HG02840 (cell line): ENCODE measurements around the gene ELAPOR1.
A peak's percentile ranks its signal among the peaks of the same experiment; 100 is the strongest.

ENCODE experiments used
- ATAC-seq: cut with Tn5 transposase; IDR thresholded peaks from one replicate; pipeline ENCODE4 v1.9.1; 2021; ENCODE audit warnings: mild to moderate bottlenecking, moderate library complexity, moderate number of reproducible peaks; ENCODE audit not compliant: unreplicated experiment, low FRiP score

Gene ELAPOR1

DNA sequence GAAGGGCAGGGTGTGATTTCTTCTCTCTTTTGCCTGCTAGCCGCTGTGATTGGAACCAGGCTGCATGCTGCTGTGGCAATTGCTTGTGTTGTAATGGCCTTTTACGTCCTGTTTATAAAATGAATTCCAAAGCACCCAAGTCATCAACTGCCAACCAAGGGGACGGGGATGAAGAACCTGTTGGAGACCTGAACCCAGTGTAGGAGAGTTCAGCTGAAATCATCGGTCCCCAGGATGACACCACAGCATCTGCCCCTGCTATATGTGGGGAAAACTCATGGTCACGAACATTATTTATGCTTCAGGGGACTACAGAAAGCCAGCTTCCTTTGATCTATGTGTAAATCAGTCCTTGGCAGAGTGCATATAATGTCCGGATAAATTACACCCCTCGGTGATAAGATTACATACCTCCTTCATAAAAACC lies 19.5 kb upstream of the ELAPOR1 start:
- ATAC-seq: no peak

DNA sequence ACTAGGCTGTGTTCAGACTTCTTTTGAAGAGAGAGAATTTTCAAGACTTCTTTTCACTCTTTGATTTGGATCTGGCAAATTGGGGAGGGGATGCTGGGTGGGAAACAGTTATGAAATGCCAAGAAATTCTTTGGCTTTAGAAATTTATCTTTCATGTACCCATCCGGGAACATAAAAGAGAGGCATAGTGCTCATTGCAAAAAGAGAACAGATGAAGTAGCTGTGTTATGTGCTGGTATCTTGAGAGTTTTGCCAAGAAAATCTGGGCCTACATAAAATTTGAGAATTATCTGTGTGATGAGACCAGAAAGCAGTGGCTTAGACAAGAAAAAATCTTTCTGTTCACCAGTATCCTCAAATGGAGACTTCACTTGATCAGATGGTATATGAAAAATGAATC lies 19.0 kb upstream of the ELAPOR1 start:
- ATAC-seq: no peak

DNA sequence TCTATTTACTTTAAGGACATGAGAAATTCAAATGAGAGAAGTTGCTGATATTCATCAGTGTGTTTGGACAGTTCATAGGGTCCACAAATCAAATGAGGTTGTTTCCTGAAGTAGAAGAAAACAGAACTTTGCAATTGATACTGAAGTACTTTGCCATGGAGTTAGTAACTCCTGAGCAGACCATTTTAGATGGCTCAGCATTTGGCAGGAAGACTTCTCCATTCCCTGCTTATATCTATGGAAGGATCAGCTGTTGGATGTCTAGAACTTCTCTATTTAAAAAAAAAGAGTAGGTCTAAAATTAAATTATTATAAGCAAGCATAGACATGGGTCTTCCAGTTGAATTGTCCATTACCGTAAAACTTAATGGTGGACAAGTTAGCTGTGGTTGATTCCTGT lies 18.3 kb upstream of the ELAPOR1 start:
- ATAC-seq: no peak

- ATAC-seq: no peak
Observed at GRCh38 chr1:109096120-109096519, 17.8 kb upstream of the ELAPOR1 start.

- ATAC-seq: peak; percentile 88
Observed at GRCh38 chr1:109099938-109100773, 13.8 kb upstream of the ELAPOR1 start.

GRCh38 chr1:109104364-109105151 lies 9.4 kb upstream of the ELAPOR1 start:
- no peak for ATAC-seq

- no peak for ATAC-seq
Observed at GRCh38 chr1:109105881-109106280, 8.0 kb upstream of the ELAPOR1 start.

GRCh38 chr1:109107785-109108184 lies 6.1 kb upstream of the ELAPOR1 start:
- ATAC-seq: no peak

GRCh38 chr1:109109906-109110305 lies 4.0 kb upstream of the ELAPOR1 start:
- ATAC-seq: no peak

DNA sequence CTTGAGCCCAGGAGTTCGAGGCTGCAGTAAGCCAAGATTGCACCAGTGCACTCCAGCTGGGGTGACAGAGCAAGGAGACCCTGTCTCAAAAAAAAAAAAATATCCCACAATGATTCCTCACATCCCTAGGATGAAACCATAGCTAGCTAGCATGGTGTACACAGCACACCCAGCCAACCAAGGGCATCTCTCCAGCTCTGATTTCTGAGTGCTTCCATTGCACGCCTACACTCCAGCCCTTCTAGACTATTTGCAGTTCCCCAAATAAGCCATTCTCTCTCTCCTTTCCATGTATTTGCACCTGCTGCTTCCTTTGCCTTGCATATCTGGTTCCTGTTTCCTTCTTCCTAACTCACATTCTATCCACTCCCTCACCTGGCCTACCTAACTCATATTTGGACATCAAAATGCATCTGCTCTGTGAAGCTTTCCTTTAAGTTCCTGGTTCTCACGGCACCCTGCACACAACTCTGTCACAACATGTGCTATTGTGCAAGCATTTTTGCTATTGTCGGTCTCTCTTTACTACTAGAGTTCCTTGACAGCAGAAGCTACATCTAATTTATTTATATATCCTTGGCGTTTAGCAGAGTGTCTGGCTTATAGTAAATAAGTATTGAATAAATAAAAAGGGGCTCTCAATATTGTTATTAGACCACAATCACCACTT lies 2.4 kb upstream of the ELAPOR1 start:
- ATAC-seq: no peak

DNA sequence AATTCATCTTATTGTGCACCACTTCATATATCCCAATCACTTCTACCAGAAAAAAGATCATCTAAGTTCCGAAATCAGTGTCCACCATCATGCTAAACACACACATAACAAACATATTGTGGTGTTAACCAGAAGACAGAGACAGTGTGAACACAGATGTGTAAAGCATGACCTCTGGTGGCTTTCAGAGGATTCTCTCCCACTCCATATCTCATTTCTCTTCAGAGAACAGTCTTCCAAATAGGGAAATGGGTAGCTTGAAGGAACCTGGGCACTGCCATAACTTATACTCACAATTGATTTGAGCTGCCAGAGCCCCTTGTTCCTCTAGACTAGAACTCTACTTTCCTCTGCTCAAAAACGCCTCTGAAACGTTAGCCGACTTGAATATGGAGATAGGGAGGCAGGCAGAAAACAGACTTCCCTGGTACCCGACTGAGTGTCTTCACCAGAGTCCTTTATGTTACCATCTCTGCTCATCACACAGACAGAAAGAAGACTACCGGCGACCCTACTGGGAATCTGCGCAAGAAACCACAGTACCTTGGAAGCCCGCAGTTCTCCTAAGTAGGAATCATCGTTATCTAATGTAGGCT lies 1.8 kb upstream of the ELAPOR1 start:
- ATAC-seq: no peak

DNA sequence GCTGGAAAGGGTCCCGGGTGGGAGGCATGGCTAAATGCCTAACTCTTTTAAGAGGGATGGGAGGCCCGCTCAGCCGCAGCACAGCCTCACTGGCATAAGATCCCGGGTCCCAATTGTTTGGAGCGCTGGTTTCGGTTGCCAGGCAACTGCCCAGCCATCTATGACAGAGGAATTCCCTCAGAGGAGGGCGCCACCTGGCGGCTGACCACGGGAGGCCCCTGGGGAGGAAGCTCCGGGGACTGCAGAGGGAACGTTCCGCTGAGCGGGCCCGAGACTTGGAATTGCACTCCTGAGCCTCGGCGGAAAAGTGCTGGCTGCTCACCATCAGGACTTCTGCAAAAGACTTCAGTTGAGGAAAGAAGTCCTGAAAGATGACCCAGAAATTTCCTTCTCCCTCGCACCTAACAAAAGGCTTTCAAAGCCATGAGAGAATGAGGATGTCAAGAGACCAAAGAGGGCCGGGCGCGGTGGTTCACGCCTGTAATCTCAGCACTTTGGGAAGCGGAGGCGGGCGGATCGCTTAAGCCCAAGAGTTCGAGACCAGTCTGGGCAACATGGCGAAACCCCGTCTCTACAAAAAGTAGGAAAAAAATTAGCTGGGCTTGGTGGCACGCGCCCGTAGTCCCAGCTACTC lies 1.1 kb upstream of the ELAPOR1 start:
- ATAC-seq: no peak

- no peak for ATAC-seq
Observed at GRCh38 chr1:109114342-109114674, 393 bp downstream of the ELAPOR1 start.

- no peak for ATAC-seq
Observed at GRCh38 chr1:109115685-109116084, 1.8 kb downstream of the ELAPOR1 start.

- no peak for ATAC-seq
Observed at GRCh38 chr1:109116286-109116685, 2.4 kb downstream of the ELAPOR1 start.

DNA sequence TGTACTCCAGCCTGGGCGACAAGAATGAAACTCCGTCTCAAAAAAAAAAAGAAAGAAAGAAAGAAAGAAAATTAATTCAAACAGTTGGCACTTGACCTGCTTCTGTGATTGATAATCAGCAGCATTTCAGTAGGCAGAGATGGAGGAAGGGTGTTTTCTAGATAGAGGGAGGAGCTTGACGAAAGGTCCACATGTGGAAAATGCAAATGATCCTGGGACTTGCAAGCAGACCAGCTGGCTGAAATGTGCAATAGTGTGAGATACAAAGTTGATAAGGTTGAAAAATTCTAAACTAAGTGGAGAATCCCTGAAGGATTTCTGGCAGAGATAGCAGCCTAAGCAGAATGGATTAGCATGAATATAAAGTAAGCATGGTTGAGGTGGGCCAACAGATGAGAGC lies 4.2 kb downstream of the ELAPOR1 start:
- no peak for ATAC-seq

DNA sequence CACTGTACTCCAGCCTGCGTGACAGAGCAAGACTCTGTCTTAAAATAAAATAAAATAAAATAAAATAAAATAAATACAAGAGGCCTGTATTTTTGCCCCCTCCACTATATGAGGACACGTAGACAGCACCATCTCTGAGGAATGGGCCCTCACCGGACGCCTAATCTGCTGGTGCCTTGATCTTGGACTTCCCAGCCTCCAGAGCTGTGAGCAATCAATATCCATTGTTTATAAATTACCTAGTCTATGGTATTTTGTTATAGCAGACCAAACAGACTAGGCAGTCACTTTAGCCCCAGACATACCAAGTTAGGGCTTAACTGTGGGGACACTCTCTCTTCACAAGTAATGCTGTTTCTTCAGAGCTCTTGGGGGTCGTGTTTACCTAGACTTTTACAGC lies 6.4 kb downstream of the ELAPOR1 start:
- ATAC-seq: no peak

GRCh38 chr1:109131059-109131458 lies 17.1 kb downstream of the ELAPOR1 start:
- no peak for ATAC-seq

DNA sequence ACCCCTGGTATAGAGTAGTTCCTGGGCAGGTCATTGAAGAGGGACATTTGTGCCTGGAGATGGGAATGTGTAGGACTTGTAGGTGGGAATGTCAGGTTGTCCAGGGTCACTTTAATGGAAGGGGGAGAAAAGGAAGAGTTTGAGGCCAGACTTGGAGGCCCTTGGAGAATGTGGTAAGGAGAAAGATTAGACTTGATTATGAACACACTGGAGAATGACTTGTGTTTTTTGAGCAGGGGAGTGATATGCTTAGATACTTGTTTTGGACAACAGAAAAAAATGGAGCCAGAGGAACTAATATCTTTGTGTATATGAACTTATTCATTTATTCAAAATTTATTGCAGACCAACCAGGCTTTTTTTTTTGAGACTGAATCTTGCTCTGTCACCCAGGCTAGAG lies 17.9 kb downstream of the ELAPOR1 start:
- ATAC-seq: no peak

DNA sequence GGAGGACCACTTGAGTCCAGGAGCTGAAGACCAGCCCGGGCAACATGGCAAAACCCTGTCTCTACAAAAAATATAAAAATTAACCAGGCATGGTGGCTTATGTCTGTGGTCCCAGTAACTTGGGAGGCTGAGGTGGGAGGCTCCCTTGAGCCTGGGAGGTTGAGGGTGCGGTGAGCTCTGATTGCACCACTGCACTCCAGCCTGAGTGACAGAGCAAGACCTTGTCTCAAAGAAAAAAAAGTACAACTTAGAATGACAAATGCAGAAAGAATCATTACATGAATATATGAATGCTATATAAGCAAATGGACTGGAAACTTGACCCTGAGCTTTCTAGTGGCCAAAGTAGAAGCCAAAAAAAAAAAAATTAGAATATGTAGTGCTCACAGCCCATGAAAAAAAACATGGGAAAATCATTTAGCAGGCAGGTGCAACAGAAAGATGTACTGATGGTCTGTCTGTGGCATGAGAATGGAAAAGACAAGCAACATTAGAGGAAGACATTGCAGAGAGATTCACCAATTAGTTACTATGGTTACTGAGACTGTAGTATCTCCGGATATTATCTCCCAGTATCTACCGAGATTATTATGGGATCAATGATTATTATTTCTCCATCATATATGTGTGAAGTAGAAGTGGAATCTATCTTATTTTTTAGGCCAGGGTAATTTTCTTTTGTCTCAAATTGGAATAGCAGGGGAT lies 19.2 kb downstream of the ELAPOR1 start:
- no peak for ATAC-seq
